ENCODE data around the gene CAPN11. TPM values are rescaled to one million over a fixed set of nuclear protein-coding genes. Genes with fewer than 3 reads are reported as not detected.

The CAPN11 gene
- total and polyA plus RNA-seq, 2 experiments from 2014 or later, result 1.1 to 1.7 TPM

DNA sequence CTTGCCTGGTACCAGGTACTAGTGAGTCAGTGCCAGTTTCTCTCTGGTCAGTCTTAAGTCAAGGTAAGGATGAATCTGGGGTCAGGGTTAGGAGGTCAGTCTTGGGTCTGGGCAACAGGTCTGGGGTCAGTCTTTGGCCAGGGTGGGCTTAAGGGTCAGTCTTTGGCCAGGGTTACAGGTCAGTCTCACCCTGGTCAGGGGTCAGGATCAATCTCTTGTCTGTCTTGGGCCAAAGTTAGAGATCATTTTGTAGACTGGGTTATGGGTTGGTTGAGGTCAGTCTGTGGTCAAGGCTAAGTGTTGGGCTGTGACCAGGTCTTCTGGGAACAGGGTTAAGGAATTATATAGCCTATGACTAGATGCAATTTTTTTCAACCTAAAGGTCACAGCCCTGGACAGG is 12.8 kb upstream of the CAPN11 start (continued):
- TF ChIP-seq, protein P1, sequence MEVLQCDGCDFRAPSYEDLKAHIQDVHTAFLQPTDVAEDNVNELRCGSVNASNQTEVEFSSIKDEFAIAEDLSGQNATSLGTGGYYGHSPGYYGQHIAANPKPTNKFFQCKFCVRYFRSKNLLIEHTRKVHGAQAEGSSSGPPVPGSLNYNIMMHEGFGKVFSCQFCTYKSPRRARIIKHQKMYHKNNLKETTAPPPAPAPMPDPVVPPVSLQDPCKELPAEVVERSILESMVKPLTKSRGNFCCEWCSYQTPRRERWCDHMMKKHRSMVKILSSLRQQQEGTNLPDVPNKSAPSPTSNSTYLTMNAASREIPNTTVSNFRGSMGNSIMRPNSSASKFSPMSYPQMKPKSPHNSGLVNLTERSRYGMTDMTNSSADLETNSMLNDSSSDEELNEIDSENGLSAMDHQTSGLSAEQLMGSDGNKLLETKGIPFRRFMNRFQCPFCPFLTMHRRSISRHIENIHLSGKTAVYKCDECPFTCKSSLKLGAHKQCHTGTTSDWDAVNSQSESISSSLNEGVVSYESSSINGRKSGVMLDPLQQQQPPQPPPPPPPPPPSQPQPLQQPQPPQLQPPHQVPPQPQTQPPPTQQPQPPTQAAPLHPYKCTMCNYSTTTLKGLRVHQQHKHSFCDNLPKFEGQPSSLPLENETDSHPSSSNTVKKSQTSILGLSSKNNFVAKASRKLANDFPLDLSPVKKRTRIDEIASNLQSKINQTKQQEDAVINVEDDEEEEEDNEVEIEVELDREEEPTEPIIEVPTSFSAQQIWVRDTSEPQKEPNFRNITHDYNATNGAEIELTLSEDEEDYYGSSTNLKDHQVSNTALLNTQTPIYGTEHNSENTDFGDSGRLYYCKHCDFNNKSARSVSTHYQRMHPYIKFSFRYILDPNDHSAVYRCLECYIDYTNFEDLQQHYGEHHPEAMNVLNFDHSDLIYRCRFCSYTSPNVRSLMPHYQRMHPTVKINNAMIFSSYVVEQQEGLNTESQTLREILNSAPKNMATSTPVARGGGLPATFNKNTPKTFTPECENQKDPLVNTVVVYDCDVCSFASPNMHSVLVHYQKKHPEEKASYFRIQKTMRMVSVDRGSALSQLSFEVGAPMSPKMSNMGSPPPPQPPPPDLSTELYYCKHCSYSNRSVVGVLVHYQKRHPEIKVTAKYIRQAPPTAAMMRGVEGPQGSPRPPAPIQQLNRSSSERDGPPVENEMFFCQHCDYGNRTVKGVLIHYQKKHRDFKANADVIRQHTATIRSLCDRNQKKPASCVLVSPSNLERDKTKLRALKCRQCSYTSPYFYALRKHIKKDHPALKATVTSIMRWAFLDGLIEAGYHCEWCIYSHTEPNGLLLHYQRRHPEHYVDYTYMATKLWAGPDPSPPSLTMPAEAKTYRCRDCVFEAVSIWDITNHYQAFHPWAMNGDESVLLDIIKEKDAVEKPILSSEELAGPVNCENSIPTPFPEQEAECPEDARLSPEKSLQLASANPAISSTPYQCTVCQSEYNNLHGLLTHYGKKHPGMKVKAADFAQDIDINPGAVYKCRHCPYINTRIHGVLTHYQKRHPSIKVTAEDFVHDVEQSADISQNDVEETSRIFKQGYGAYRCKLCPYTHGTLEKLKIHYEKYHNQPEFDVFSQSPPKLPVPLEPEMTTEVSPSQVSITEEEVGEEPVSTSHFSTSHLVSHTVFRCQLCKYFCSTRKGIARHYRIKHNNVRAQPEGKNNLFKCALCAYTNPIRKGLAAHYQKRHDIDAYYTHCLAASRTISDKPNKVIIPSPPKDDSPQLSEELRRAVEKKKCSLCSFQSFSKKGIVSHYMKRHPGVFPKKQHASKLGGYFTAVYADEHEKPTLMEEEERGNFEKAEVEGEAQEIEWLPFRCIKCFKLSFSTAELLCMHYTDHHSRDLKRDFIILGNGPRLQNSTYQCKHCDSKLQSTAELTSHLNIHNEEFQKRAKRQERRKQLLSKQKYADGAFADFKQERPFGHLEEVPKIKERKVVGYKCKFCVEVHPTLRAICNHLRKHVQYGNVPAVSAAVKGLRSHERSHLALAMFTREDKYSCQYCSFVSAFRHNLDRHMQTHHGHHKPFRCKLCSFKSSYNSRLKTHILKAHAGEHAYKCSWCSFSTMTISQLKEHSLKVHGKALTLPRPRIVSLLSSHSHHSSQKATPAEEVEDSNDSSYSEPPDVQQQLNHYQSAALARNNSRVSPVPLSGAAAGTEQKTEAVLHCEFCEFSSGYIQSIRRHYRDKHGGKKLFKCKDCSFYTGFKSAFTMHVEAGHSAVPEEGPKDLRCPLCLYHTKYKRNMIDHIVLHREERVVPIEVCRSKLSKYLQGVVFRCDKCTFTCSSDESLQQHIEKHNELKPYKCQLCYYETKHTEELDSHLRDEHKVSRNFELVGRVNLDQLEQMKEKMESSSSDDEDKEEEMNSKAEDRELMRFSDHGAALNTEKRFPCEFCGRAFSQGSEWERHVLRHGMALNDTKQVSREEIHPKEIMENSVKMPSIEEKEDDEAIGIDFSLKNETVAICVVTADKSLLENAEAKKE (CRISPR knock-in tag; IDR thresholded peaks at IDR 0.05), result no peak
- TF ChIP-seq EZH2 (IDR thresholded peaks at IDR 0.05; ENCODE audit: low read depth, unreplicated experiment) (no peak), ZNF331 (CRISPR knock-in tag; IDR thresholded peaks at IDR 0.05; ENCODE audit: low read depth) (no peak), NANOG (IDR thresholded peaks at IDR 0.05; ENCODE audit: borderline replicate concordance) (no peak), JUNB (IDR thresholded peaks at IDR 0.05; ENCODE audit: unreplicated experiment) (no peak), ZNF114 (CRISPR knock-in tag; IDR thresholded peaks at IDR 0.05) (no peak)
- TF ChIP-seq, protein P2, sequence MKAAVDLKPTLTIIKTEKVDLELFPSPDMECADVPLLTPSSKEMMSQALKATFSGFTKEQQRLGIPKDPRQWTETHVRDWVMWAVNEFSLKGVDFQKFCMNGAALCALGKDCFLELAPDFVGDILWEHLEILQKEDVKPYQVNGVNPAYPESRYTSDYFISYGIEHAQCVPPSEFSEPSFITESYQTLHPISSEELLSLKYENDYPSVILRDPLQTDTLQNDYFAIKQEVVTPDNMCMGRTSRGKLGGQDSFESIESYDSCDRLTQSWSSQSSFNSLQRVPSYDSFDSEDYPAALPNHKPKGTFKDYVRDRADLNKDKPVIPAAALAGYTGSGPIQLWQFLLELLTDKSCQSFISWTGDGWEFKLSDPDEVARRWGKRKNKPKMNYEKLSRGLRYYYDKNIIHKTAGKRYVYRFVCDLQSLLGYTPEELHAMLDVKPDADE (IDR thresholded peaks at IDR 0.05), result no peak

DNA sequence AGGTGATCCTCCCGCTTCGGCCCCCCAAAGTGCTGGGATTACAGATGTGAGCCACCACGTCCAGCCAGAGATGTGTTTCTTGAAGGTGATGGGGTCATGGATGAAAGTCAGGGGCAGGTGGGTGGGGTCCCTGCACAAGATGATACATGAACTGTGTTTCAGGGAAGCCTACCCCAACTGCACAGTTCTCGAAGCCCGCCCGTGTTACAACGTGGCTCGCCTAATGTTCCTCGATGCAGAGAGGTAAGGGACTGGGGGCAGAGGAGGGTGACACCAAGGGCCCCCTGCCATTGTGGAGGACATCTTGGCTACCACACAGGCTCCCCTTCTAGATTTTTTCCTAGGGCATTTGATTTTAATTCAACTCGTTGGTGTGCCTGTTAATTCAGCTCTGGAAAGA is 11.9 kb upstream of the CAPN11 start:
- peaks cover 45% of the 10 kb centered on the region for H3K36me3 Mint-ChIP-seq (ENCODE audit: low read depth)
- no peak overlapping the region for H3K4me3 Mint-ChIP-seq
- H3K27ac Mint-ChIP-seq, result no peak overlapping the region
- peaks cover 2% of the 10 kb centered on the region for H3K27me3 Mint-ChIP-seq (ENCODE audit: insufficient read depth, low read depth, poor library complexity)
- ATAC-seq (no peak), DNase-seq (ENCODE audit: low spot score) (no peak)
- no peaks in the 10 kb centered on the region for H3K79me2 ChIP-seq (replicated peaks; ENCODE audit: insufficient read depth)
- H2AFZ ChIP-seq, result no peak overlapping the region
- no peaks in the 10 kb centered on the region for H3K4me1 ChIP-seq (ENCODE audit: insufficient read depth)
- peaks cover 4% of the 10 kb centered on the region; the same call in 2 of the 3 replicates for H3K4me1 Mint-ChIP-seq
- H3K9me2 ChIP-seq (ENCODE audit: insufficient read depth), result no peaks in the 10 kb centered on the region
- H3K27me3 ChIP-seq (ENCODE audit: insufficient read depth), result no peaks in the 10 kb centered on the region
- H4K20me1 ChIP-seq (replicated peaks; ENCODE audit: insufficient read depth), result no peaks in the 10 kb centered on the region; the same call in 1 of the 2 replicates
- H3K4me2 ChIP-seq, result no peak overlapping the region
- H3K27ac ChIP-seq (ENCODE audit: low read depth), result no peak overlapping the region
- H3K9me3 Mint-ChIP-seq, result no peaks in the 10 kb centered on the region
- H3K36me3 ChIP-seq (ENCODE audit: insufficient read depth), result no peaks in the 10 kb centered on the region
- H3F3A ChIP-seq (replicated peaks; ENCODE audit: low read depth), result no peaks in the 10 kb centered on the region
- no peak overlapping the region for H3K4me3 ChIP-seq
- TF ChIP-seq, protein P3, sequence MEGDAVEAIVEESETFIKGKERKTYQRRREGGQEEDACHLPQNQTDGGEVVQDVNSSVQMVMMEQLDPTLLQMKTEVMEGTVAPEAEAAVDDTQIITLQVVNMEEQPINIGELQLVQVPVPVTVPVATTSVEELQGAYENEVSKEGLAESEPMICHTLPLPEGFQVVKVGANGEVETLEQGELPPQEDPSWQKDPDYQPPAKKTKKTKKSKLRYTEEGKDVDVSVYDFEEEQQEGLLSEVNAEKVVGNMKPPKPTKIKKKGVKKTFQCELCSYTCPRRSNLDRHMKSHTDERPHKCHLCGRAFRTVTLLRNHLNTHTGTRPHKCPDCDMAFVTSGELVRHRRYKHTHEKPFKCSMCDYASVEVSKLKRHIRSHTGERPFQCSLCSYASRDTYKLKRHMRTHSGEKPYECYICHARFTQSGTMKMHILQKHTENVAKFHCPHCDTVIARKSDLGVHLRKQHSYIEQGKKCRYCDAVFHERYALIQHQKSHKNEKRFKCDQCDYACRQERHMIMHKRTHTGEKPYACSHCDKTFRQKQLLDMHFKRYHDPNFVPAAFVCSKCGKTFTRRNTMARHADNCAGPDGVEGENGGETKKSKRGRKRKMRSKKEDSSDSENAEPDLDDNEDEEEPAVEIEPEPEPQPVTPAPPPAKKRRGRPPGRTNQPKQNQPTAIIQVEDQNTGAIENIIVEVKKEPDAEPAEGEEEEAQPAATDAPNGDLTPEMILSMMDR (conservative IDR thresholded peaks at IDR 0.05; ENCODE audit: low read depth in 2 of 2), result no peak
- no peak for TF ChIP-seq POLR2AphosphoS5 (IDR thresholded peaks at IDR 0.05; ENCODE audit: low read depth)
- no peak for TF ChIP-seq CREB1 (CRISPR knock-in tag; IDR thresholded peaks at IDR 0.05; ENCODE audit: low read depth)
- TF ChIP-seq ZNF331 (CRISPR knock-in tag; IDR thresholded peaks at IDR 0.05; ENCODE audit: low read depth), result no peak
- no peak for TF ChIP-seq JUNB (IDR thresholded peaks at IDR 0.05; ENCODE audit: unreplicated experiment)
- TF ChIP-seq, protein P2 (IDR thresholded peaks at IDR 0.05), result no peak
- TF ChIP-seq EZH2 (IDR thresholded peaks at IDR 0.05; ENCODE audit: low read depth, unreplicated experiment), result no peak
- no peak for TF ChIP-seq STAT1 (IDR thresholded peaks at IDR 0.05; ENCODE audit: unreplicated experiment)
- TF ChIP-seq EZH2phosphoT487 (IDR thresholded peaks at IDR 0.05; ENCODE audit: unreplicated experiment), result no peak
- no peak for TF ChIP-seq ZNF114 (CRISPR knock-in tag; IDR thresholded peaks at IDR 0.05)

Data from GM23338 (cell line).